Left ventricle myocardium inferior (tissue), 1 donor: ENCODE data around the gene UEVLD. TPM values are rescaled to one million over a fixed set of nuclear protein-coding genes. Genes with fewer than 3 reads are reported as not detected.
"Not testable (repeated sequence)": the region's sequence is repeated elsewhere in the genome, so short reads cannot be mapped to it uniquely, and the experiment has no call there.

Experiments
- DNase-seq: peaks from one replicate; pipeline ENCODE4 v3.0.0-alpha.2; 2020
- H3K27ac ChIP-seq: fragments of 200-600 bp; replicated peaks from 2 replicates; pipeline ENCODE4 v1.8.0; 2021
- H3K27me3 ChIP-seq: fragments of 200-600 bp; 2 replicates; pipeline ENCODE4 v1.8.0; 2021; ENCODE audit warnings: low read depth
- H3K36me3 ChIP-seq: fragments of 200-600 bp; 2 replicates; pipeline ENCODE4 v1.8.0; 2021
- H3K4me1 ChIP-seq: fragments of 200-600 bp; 2 replicates; pipeline ENCODE4 v1.8.0; 2021
- H3K4me3 ChIP-seq: fragments of 200-600 bp; 2 replicates; pipeline ENCODE4 v1.8.0; 2021; ENCODE audit warnings: mild to moderate bottlenecking, moderate library complexity
- H3K9me3 ChIP-seq: fragments of 200-600 bp; replicated peaks from 2 replicates; pipeline ENCODE4 v1.8.0; 2021
- intact Hi-C: fragments of 100-400 bp; cut with micrococcal nuclease; formaldehyde crosslinking; loops from one replicate; pipeline ENCODE4 v1.11.0; 2022
- total RNA-seq: library from RNA; stranded (reverse); fragmentation: NEBNext Ultra II Directional; extraction: Animal tissue kit (Norgen Biotek cat#: 25700); gene quantifications from one replicate; pipeline ENCODE4 v1.2.1, GENCODE V29; 2021
- TF ChIP-seq, protein P1 (sequence below): fragments of 200-600 bp; IDR thresholded peaks from 2 replicates; pipeline ENCODE4 v1.8.0; 2021; ENCODE audit warnings: antibody characterized with exemption, mild to moderate bottlenecking, borderline replicate concordance
- donor health status: DM: no; HTN: yes; CAD: no; lungs with severe emphysema.

UEVLD gene
- total RNA-seq, 1 donor from 2014 or later, result 17.7 TPM

DNA sequence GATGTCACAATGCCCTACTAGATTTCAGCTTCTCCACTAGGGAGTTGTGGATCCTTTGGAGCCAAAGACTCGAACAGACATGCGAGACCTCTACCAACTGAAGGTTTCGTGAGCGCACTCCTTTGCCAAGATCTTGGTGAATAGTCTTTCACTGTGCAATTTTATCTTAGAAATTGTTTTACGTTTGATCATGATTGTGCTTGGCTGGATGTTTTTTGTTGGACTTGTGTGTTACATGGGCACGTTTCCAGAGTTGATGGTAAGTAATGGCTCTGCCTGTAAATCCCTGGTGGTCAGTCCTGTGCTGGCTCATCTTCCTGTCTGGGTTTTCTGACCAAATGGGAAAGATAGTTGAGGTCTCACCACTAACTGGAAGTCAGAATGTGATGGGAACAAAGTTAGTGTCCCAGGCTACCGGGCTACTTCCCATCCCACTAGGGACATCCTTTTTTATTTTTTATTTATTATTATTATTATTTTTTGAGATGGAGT, 11.3 kb upstream of the UEVLD start, which contains the start of gene MISFA:
TSS of gene MISFA (plus strand) at position 51 of the 492 bp plus-strand sequence. CDS start at position 191, 140 bp downstream.
- H3K9me3 ChIP-seq, result no peaks in the 10 kb centered on the region
- TF ChIP-seq, protein P1, sequence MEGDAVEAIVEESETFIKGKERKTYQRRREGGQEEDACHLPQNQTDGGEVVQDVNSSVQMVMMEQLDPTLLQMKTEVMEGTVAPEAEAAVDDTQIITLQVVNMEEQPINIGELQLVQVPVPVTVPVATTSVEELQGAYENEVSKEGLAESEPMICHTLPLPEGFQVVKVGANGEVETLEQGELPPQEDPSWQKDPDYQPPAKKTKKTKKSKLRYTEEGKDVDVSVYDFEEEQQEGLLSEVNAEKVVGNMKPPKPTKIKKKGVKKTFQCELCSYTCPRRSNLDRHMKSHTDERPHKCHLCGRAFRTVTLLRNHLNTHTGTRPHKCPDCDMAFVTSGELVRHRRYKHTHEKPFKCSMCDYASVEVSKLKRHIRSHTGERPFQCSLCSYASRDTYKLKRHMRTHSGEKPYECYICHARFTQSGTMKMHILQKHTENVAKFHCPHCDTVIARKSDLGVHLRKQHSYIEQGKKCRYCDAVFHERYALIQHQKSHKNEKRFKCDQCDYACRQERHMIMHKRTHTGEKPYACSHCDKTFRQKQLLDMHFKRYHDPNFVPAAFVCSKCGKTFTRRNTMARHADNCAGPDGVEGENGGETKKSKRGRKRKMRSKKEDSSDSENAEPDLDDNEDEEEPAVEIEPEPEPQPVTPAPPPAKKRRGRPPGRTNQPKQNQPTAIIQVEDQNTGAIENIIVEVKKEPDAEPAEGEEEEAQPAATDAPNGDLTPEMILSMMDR, result no peak
- peak within 1 kb of the TSS; percentile 75 for H3K27ac ChIP-seq
- no peak within 1 kb of the TSS for H3K4me3 ChIP-seq
- intact Hi-C loops, result no loop called here
- peaks cover 18% of the 10 kb centered on the region for H3K36me3 ChIP-seq
- no peaks in the 10 kb centered on the region for H3K27me3 ChIP-seq
- DNase-seq, result no peak
- peaks cover 29% of the 10 kb centered on the region for H3K4me1 ChIP-seq

DNA sequence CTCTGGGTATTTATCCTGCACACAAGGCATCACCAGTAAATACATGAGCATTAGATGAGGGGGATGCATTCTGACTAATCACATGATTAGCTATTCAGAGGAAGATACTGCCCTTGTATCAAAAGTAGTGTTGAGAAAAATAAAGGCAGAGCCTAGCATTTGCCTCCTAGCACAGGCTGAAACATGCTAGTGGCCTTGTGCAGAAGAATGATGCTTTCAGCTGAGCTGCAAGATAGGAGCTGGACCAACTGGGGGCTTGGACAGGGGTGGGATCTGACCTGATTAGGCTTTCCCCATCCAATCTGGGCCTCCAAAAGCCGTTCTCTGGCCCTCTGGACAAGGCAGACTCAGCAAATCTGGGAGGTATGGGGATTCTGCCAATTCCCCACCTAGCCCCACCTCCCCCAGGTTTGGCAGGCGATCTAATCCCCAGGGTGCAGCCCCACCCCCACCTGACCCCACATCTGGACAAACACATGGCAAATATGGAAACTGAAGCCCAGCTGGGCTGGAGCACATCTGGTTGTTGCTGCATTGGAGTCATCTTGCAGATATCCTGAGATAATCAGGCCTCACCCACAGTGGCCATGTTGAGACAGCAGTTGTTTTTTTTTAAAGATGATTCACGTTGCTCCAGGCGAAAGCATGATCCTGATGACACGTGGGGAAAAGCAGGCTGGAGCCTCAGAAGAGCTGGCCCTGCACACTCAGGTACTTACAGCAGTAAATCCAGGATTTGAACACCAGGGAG, 6.6 kb upstream of the UEVLD start:
- TF ChIP-seq, protein P1, result no peak
- Histone ChIP-seq H3K4me3 (no peak overlapping the region), H3K36me3 (peaks cover 18% of the 10 kb centered on the region), H3K4me1 (peaks cover 26% of the 10 kb centered on the region), H3K27me3 (no peaks in the 10 kb centered on the region), H3K9me3 (no peaks in the 10 kb centered on the region), H3K27ac (no peak overlapping the region)
- DNase-seq, result no peak
- intact Hi-C loops, result no loop called here

DNA sequence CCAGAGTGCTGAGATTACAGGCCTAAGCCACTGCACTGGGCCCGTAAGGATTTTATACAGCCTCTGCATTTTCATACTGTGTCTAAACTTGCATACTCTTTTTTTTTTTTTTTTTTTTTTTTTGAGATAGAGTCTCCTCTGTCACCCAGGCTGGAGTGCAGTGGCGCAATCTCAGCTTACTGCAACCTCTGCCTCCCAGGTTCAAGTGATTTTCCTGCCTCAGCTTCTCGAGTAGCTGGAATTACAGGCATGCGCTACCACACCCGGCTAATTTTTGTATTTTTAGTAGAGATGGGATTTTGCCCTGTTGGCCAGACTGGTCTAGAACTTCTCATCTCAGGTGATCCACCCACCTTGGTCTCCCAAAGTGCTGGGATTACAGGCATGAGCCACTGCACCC, 5.6 kb upstream of the UEVLD start:
- H3K27me3 ChIP-seq, intact Hi-C loops, H3K9me3 ChIP-seq, H3K4me3 ChIP-seq, DNase-seq, H3K27ac ChIP-seq: not testable (repeated sequence)
- Histone ChIP-seq H3K4me1 (peaks cover 36% of the 10 kb centered on the region), H3K36me3 (peaks cover 18% of the 10 kb centered on the region)

DNA sequence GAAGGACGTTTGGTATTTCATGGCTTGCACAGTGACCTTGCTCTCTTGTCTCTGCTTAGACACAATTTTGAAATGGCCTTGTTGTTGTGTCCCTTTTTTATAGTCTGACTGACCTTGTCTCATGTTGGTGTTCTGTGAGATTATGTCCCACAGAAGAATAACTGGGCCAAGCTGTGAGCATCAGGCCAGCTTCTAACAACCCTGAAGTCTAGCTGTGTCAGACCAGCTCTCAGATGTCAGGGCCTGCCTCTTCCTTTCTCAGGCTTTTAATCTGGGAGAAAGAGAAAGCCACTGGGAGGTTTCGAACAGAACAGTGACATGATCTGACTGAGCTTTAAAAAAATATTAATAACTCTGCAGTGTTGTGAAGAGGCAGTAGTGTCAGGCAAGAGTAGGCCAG, 2.0 kb upstream of the UEVLD start:
- intact Hi-C loops, result no loop called here
- H3K4me3 ChIP-seq, result peak overlapping the region; percentile 82

DNA sequence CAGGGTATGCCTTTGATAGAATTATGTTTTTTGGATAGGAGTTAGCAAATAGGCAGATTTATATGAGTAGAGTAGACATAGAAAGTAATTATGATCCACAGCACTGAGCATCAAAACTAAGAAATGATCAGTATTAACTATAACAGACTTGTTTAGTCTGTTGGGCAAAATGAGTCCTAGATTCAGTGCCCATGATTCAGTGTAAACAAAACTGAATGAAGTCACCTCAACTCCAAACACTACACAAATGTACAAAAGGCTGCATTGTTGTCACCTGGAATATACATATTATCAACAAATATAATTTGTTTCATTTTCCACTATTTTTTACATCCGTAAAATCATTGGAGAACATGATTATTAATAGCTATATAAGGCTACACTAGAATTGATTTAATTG, 6.7 kb downstream of the UEVLD start:
- H3K4me1 ChIP-seq, result peaks cover 5% of the 10 kb centered on the region
- no peaks in the 10 kb centered on the region for H3K9me3 ChIP-seq
- DNase-seq, result no peak
- H3K4me3 ChIP-seq, result no peak overlapping the region
- intact Hi-C loops, result no loop called here
- H3K27me3 ChIP-seq, result no peaks in the 10 kb centered on the region
- peaks cover 23% of the 10 kb centered on the region for H3K36me3 ChIP-seq
- no peak overlapping the region for H3K27ac ChIP-seq
- TF ChIP-seq, protein P1, result no peak

More for the DNA sequence above, 2.0 kb upstream of the UEVLD start:
- TF ChIP-seq, protein P1, result no peak
- peak overlapping the region; percentile 87 for H3K27ac ChIP-seq
- H3K27me3 ChIP-seq, result no peaks in the 10 kb centered on the region
- peaks cover 3% of the 10 kb centered on the region for H3K36me3 ChIP-seq
- H3K9me3 ChIP-seq, result no peaks in the 10 kb centered on the region
- H3K4me1 ChIP-seq, result peaks cover 62% of the 10 kb centered on the region
- DNase-seq, result no peak

DNA sequence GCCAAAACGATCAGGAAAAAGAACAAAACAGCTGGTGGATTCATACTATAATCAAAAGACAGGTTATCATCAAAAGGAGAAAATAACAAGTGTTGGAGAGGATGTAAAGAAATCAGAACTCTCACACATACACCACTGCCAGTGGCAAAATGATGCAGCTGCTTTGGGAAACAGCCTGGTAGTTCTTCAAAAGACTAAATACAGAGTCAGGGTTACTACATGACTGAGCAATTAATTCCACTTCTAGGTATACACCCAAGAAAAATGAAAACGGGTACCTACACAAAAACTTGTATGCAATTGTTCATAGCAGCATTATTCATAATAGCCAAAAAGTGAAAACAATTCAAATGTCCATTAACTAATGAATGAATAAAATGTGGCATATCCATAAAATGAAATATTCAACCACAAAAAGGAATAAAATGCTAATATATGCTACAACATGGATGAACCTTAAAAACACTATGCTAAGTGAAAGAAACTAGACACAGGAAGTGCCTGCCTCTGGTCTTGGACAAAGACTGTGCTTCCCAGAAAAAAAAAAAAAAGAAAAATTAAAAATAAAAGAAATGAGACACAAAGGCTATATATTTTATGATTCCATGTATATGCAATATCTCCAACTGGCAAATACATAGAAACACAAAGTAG, 8.3 kb downstream of the UEVLD start:
- no peak for DNase-seq
- H3K9me3 ChIP-seq, result no peaks in the 10 kb centered on the region
- TF ChIP-seq, protein P1, result no peak
- no peak overlapping the region for H3K27ac ChIP-seq
- no peak overlapping the region for H3K4me3 ChIP-seq
- H3K36me3 ChIP-seq, result peaks cover 37% of the 10 kb centered on the region
- no peaks in the 10 kb centered on the region for H3K4me1 ChIP-seq
- H3K27me3 ChIP-seq, result no peaks in the 10 kb centered on the region
- intact Hi-C loops, result no loop called here
